ENCODE results near the gene XRCC1. TPM values are rescaled to one million over a fixed set of nuclear protein-coding genes. Genes with fewer than 3 reads are reported as not detected.

XRCC1 gene
- total and polyA plus RNA-seq, 10 of the 15 experiments (the other 5 are each of a cell fraction or from before 2014, with no cell fraction given), result 2.0 to 51.1 (median 33.7) TPM

DNA sequence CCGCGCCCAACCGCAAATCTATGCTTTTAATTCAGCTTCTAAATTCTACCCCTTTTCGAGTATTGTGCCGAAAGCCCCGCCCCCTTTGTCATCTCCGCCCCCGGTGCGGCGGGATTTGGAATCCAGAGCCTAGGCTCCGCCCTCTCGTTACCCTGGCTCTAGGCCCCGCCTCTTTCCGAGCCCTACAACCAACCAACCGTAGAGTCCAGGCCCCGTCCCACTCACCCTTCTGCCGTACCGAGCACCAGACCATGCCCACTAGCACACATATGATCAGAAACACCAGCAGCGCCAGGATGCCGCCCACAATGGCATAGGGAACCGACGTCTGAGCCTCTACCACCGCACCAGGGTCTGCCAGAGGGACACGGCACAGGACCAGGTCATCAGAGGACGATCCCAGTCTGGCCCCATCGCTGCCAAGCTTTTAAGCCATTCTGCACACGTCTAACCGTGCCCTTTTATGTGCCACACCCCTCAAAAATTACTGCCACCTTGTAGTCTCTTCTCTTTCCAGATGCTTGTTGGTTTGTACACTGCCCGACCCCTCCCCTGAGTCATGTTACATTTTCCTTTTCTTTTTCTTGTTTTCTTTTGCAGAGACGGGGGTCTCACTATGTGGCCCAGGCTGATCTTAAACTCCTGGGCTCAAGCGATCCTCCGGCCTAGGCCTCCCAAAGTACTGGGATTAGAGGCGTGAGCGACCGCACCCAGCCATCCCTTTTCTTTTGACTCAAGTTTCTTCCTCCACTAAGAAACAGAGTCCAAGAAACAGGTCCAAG lies 48.8 kb upstream of the XRCC1 start:
- ATAC-seq (no peak), FAIRE-seq (no peak), DNase-seq (ENCODE audit: low read depth, low spot score) (no peak)
- CTCF ChIA-PET, result no interaction called here
- no TSS peak for BruUV-seq (replicated peaks)
- intact Hi-C loops (cut with micrococcal nuclease; ENCODE audit: unreplicated experiment) (no loop called here), in situ Hi-C loops (cut with MboI) (no loop called here)
- no peak overlapping the region for H3K27ac ChIP-seq (ENCODE audit: control insufficient read depth, insufficient read depth)
- no peak overlapping the region for H2AFZ ChIP-seq (ENCODE audit: control insufficient read depth, low read depth, low read length)
- whole genome bisulfite sequencing (ENCODE audit: insufficient coverage, insufficient replicate concordance, low lambda C conversion rate, missing lambda C conversion rate), result 74% methylated on average over 32 of the region's 35 CpGs
- no peak overlapping the region for H3K4me3 ChIP-seq
- RAD21 ChIA-PET (ENCODE audit: unreplicated experiment), result no interaction called here
- no peaks in the 10 kb centered on the region for H3K36me3 ChIP-seq (ENCODE audit: control insufficient read depth in 2 of 2, insufficient read depth in 2 of 2, low read length in 1 of 2)
- no peaks in the 10 kb centered on the region for H3K27me3 ChIP-seq (replicated peaks in 1 of 2; ENCODE audit: control insufficient read depth in 2 of 2, insufficient read depth in 2 of 2, low read length in 1 of 2)
- SMC1A ChIA-PET (ENCODE audit: uncharacterized antibody, unreplicated experiment), result no interaction called here
- peaks cover 4% of the 10 kb centered on the region; the same call in 1 of the 2 replicates for H3K79me2 ChIP-seq (ENCODE audit: control insufficient read depth, insufficient read depth, low read length)
- H4K20me1 ChIP-seq (ENCODE audit: control insufficient read depth, insufficient read depth), result no peaks in the 10 kb centered on the region
- H3K9me3 ChIP-seq (replicated peaks; ENCODE audit: control insufficient read depth, insufficient read depth, low read length), result no peaks in the 10 kb centered on the region
- no peak overlapping the region for H3K9ac ChIP-seq (ENCODE audit: control insufficient read depth, insufficient read depth, low read length)
- H3K4me1 ChIP-seq (ENCODE audit: control insufficient read depth, insufficient read depth, low read length), result peaks cover 3% of the 10 kb centered on the region; the same call in 1 of the 2 replicates
- no peak overlapping the region for H3K4me2 ChIP-seq (ENCODE audit: control insufficient read depth, insufficient read depth)
- POLR2A ChIA-PET, result interaction anchor here (0.5 to 0.6 kb wide), 2 partner anchors 10 to 96 kb away, joined by 3 to 4 read pairs; no protein-coding TSS in a partner anchor
- TF ChIP-seq MXI1 (IDR thresholded peaks at IDR 0.05; ENCODE audit: low read depth, low read length) (no peak), PAX5 (IDR thresholded peaks at IDR 0.05; ENCODE audit: borderline replicate concordance, low read depth, low read length) (no peak), EP300 (IDR thresholded peaks at IDR 0.05; ENCODE audit: borderline replicate concordance in 1 of 2, control insufficient read depth in 1 of 2, low read depth in 2 of 2, low read length in 2 of 2) (no peak), BCL11A (IDR thresholded peaks at IDR 0.05; ENCODE audit: low read depth, low read length) (no peak), HSF1 (IDR thresholded peaks at IDR 0.05; ENCODE audit: low read depth, low read length) (no peak), CHD4 (IDR thresholded peaks at IDR 0.05) (no peak), LARP7 (IDR thresholded peaks at IDR 0.05) (no peak), HDAC2 (IDR thresholded peaks at IDR 0.05) (no peak), FOS (IDR thresholded peaks at IDR 0.05; ENCODE audit: borderline replicate concordance, extremely low read depth, insufficient read length) (no peak)
- TF ChIP-seq, protein P1, sequence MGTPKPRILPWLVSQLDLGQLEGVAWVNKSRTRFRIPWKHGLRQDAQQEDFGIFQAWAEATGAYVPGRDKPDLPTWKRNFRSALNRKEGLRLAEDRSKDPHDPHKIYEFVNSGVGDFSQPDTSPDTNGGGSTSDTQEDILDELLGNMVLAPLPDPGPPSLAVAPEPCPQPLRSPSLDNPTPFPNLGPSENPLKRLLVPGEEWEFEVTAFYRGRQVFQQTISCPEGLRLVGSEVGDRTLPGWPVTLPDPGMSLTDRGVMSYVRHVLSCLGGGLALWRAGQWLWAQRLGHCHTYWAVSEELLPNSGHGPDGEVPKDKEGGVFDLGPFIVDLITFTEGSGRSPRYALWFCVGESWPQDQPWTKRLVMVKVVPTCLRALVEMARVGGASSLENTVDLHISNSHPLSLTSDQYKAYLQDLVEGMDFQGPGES (IDR thresholded peaks at IDR 0.05), result no peak
- TF ChIP-seq, protein P2, sequence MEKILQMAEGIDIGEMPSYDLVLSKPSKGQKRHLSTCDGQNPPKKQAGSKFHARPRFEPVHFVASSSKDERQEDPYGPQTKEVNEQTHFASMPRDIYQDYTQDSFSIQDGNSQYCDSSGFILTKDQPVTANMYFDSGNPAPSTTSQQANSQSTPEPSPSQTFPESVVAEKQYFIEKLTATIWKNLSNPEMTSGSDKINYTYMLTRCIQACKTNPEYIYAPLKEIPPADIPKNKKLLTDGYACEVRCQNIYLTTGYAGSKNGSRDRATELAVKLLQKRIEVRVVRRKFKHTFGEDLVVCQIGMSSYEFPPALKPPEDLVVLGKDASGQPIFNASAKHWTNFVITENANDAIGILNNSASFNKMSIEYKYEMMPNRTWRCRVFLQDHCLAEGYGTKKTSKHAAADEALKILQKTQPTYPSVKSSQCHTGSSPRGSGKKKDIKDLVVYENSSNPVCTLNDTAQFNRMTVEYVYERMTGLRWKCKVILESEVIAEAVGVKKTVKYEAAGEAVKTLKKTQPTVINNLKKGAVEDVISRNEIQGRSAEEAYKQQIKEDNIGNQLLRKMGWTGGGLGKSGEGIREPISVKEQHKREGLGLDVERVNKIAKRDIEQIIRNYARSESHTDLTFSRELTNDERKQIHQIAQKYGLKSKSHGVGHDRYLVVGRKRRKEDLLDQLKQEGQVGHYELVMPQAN (conservative IDR thresholded peaks at IDR 0.05), result no peak
- TF ChIP-seq, protein P3, sequence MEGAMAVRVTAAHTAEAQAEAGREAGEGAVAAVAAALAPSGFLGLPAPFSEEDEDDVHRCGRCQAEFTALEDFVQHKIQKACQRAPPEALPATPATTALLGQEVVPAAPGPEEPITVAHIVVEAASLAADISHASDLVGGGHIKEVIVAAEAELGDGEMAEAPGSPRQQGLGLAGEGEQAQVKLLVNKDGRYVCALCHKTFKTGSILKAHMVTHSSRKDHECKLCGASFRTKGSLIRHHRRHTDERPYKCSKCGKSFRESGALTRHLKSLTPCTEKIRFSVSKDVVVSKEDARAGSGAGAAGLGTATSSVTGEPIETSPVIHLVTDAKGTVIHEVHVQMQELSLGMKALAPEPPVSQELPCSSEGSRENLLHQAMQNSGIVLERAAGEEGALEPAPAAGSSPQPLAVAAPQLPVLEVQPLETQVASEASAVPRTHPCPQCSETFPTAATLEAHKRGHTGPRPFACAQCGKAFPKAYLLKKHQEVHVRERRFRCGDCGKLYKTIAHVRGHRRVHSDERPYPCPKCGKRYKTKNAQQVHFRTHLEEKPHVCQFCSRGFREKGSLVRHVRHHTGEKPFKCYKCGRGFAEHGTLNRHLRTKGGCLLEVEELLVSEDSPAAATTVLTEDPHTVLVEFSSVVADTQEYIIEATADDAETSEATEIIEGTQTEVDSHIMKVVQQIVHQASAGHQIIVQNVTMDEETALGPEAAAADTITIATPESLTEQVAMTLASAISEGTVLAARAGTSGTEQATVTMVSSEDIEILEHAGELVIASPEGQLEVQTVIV (IDR thresholded peaks at IDR 0.05; ENCODE audit: borderline replicate concordance, partially characterized antibody), result no peak
- TF ChIP-seq, protein P4, sequence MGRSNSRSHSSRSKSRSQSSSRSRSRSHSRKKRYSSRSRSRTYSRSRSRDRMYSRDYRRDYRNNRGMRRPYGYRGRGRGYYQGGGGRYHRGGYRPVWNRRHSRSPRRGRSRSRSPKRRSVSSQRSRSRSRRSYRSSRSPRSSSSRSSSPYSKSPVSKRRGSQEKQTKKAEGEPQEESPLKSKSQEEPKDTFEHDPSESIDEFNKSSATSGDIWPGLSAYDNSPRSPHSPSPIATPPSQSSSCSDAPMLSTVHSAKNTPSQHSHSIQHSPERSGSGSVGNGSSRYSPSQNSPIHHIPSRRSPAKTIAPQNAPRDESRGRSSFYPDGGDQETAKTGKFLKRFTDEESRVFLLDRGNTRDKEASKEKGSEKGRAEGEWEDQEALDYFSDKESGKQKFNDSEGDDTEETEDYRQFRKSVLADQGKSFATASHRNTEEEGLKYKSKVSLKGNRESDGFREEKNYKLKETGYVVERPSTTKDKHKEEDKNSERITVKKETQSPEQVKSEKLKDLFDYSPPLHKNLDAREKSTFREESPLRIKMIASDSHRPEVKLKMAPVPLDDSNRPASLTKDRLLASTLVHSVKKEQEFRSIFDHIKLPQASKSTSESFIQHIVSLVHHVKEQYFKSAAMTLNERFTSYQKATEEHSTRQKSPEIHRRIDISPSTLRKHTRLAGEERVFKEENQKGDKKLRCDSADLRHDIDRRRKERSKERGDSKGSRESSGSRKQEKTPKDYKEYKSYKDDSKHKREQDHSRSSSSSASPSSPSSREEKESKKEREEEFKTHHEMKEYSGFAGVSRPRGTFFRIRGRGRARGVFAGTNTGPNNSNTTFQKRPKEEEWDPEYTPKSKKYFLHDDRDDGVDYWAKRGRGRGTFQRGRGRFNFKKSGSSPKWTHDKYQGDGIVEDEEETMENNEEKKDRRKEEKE (IDR thresholded peaks at IDR 0.05), result no peak

Data from GM12878 (cell line).